IMR-90 (cell line): ENCODE results near the gene VPS26C. TPM values are rescaled to one million over a fixed set of nuclear protein-coding genes. Genes with fewer than 3 reads are reported as not detected.

ENCODE experiments used
- ATAC-seq: fragments of 200-7000 bp; cut with Tn5 transposase; 2 replicates; pipeline ENCODE4 v1.9.1; 2020; ENCODE audit warnings: low read depth, mild to moderate bottlenecking, moderate library complexity
- BruUV-seq: library from RNA; stranded (reverse); fragments of 400-500 nt; replicated peaks from 2 replicates; lab custom pipeline; 2021; lab: Mats Ljungman, UMichigan
- CTCF ChIA-PET: fragments of 300-600 bp; formaldehyde crosslinking; extraction: SDS; loops from one replicate; lab custom pipeline; 2021; ENCODE audit warnings: antibody characterized with exemption; lab: Yijun Ruan, JAX
- POLR2A ChIA-PET: fragments of 300-600 bp; sonication (Branson Sonifier 250); formaldehyde crosslinking; loops from one replicate; lab custom pipeline; 2022; ENCODE audit warnings: antibody characterized with exemption; ENCODE audit not compliant: unreplicated experiment; lab: Charles Lee
- DNase-seq: peaks from one replicate; pipeline ENCODE4 v3.0.0; 2013
- H2AFZ ChIP-seq: replicated peaks from 2 replicates; pipeline ENCODE3; 2013; ENCODE audit warnings: low read length, mild to moderate bottlenecking; ENCODE audit not compliant: poor library complexity
- H2AK5ac ChIP-seq: 2 replicates; pipeline ENCODE4 v1.6.1; 2013; ENCODE audit warnings: low read depth, low read length, inconsistent platforms
- H2AK9ac ChIP-seq: replicated peaks from 2 replicates; pipeline ENCODE3; 2013; ENCODE audit warnings: mild to moderate bottlenecking, low read depth, low read length, moderate library complexity; ENCODE audit not compliant: poor library complexity
- H2BK120ac ChIP-seq: 2 replicates; pipeline ENCODE4 v1.6.1; 2013; ENCODE audit warnings: low read depth, low read length, inconsistent platforms
- H2BK15ac ChIP-seq: 3 replicates; pipeline ENCODE4 v1.6.1; 2013; ENCODE audit warnings: low read depth, low read length, inconsistent platforms
- H2BK20ac ChIP-seq: 2 replicates; pipeline ENCODE4 v1.6.1; 2013; ENCODE audit warnings: low read depth, mild to moderate bottlenecking, inconsistent platforms, low read length, moderate library complexity
- H2BK5ac ChIP-seq: 2 replicates; pipeline ENCODE4 v1.6.1; 2013; ENCODE audit warnings: mild to moderate bottlenecking, low read depth, low read length, inconsistent platforms; ENCODE audit not compliant: poor library complexity, severe bottlenecking
- H3K14ac ChIP-seq: replicated peaks from 2 replicates; pipeline ENCODE4 v1.6.1; 2013; ENCODE audit warnings: low read depth, low read length, inconsistent platforms
- H3K18ac ChIP-seq: 2 replicates; pipeline ENCODE4 v1.6.1; 2013; ENCODE audit warnings: low read depth, low read length, control low read depth
- H3K23ac ChIP-seq: 2 replicates; pipeline ENCODE4 v1.6.1; 2013; ENCODE audit warnings: low read depth, low read length, inconsistent platforms
- H3K27ac ChIP-seq: 2 replicates; pipeline ENCODE4 v1.5.1; 2013; ENCODE audit warnings: mild to moderate bottlenecking, control low read depth, low read length; ENCODE audit not compliant: insufficient read depth
- H3K27me3 ChIP-seq: 2 replicates; pipeline ENCODE4 v1.6.1; 2013; ENCODE audit warnings: low read length; ENCODE audit not compliant: control insufficient read depth, insufficient read depth
- H3K36me3 ChIP-seq: 2 replicates; pipeline ENCODE4 v1.6.1; 2013; ENCODE audit warnings: low read length, mixed read lengths; ENCODE audit not compliant: control insufficient read depth, insufficient read depth
- H3K4ac ChIP-seq: 2 replicates; pipeline ENCODE4 v1.6.1; 2013; ENCODE audit warnings: low read depth, low read length, inconsistent platforms
- H3K4me1 ChIP-seq: 2 replicates; pipeline ENCODE4 v1.6.1; 2013; ENCODE audit warnings: low read length, mixed read lengths; ENCODE audit not compliant: control insufficient read depth, insufficient read depth
- H3K4me2 ChIP-seq: 2 replicates; pipeline ENCODE4 v1.6.1; 2013; ENCODE audit warnings: low read depth, mild to moderate bottlenecking, control low read depth, low read length, moderate library complexity
- H3K4me3 ChIP-seq: 2 replicates; pipeline ENCODE4 v1.5.1; 2013; ENCODE audit warnings: low read depth, mild to moderate bottlenecking, control low read depth, low read length, moderate library complexity; ENCODE audit not compliant: insufficient read depth
- H3K56ac ChIP-seq: 2 replicates; pipeline ENCODE4 v1.6.1; 2013; ENCODE audit warnings: low read length, inconsistent platforms; ENCODE audit not compliant: insufficient read depth; ENCODE audit errors: extremely low read depth
- H3K79me1 ChIP-seq, 2 experiments: 2 replicates each; pipeline ENCODE4 v1.6.1; 2013; ENCODE audit warnings: low read length in 2 of 2, inconsistent platforms in 1 of 2, low read depth in 1 of 2
- H3K9ac ChIP-seq: 2 replicates; pipeline ENCODE4 v1.6.1; 2013; ENCODE audit warnings: low read depth, low read length, control low read depth
- H3K9me1 ChIP-seq: 2 replicates; pipeline ENCODE4 v1.6.1; 2013; ENCODE audit warnings: low read length, inconsistent platforms; ENCODE audit not compliant: insufficient read depth
- H3K9me3 ChIP-seq: 2 replicates; pipeline ENCODE4 v1.6.1; 2013; ENCODE audit warnings: low read length; ENCODE audit not compliant: control insufficient read depth, insufficient read depth
- H4K20me1 ChIP-seq: 2 replicates; pipeline ENCODE4 v1.6.1; 2013; ENCODE audit warnings: low read length, inconsistent platforms; ENCODE audit not compliant: insufficient read depth
- H4K5ac ChIP-seq: 2 replicates; pipeline ENCODE4 v1.6.1; 2013; ENCODE audit warnings: mild to moderate bottlenecking, low read depth, low read length, control low read depth
- H4K8ac ChIP-seq, 2 experiments: 2 replicates each; pipeline ENCODE4 v1.6.1; 2013; ENCODE audit warnings: low read depth in 2 of 2, low read length in 2 of 2, control low read depth in 1 of 2, inconsistent platforms in 1 of 2
- H4K91ac ChIP-seq: 2 replicates; pipeline ENCODE4 v1.6.1; 2013; ENCODE audit warnings: low read depth, low read length, inconsistent platforms; ENCODE audit not compliant: insufficient read depth
- BHLHE40 ChIP-seq: fragments of 150-350 bp; IDR thresholded peaks from 2 replicates; pipeline ENCODE4 v1.6.1; 2016; ENCODE audit warnings: mild to moderate bottlenecking, low read depth, low read length
- CHD1 ChIP-seq: IDR thresholded peaks from 2 replicates; pipeline ENCODE4 v1.6.1; 2012; ENCODE audit warnings: low read depth, low read length, improper control_type of control experiment
- FOS ChIP-seq: fragments of 150-350 bp; IDR thresholded peaks from 2 replicates; pipeline ENCODE4 v1.6.1; 2016; ENCODE audit warnings: low read depth, low read length
- MAFK ChIP-seq: IDR thresholded peaks from 2 replicates; pipeline ENCODE4 v1.6.1; 2012; ENCODE audit warnings: low read depth, low read length, improper control_type of control experiment
- POLR2A ChIP-seq: IDR thresholded peaks from 2 replicates; pipeline ENCODE4 v1.6.1; 2012; ENCODE audit warnings: mild to moderate bottlenecking, low read depth, low read length
- RFX5 ChIP-seq: IDR thresholded peaks from 2 replicates; pipeline ENCODE4 v1.8.0; 2012; ENCODE audit warnings: low read depth, mild to moderate bottlenecking, low read length, moderate library complexity
- WGBS, 2 experiments: methylation state at CpG; one replicate each; pipeline versions ENCODE4 v1.1.5 to v1.1.7; 2013; ENCODE audit warnings: missing lambda C conversion rate in 2 of 2; ENCODE audit not compliant: insufficient read length in 1 of 2; ENCODE audit errors: extremely low coverage in 2 of 2; 5-methylcytosine and 5-hydroxymethylcytosine counted together
- dilution Hi-C: fragments of 300-500 bp; cut with HindIII; formaldehyde crosslinking; loops from one replicate; pipeline ENCODE4 v1.14.3; 2018; ENCODE audit warnings: low sequenced_read_pairs; ENCODE audit not compliant: unreplicated experiment
- in situ Hi-C: fragments of 300-500 bp; cut with MboI; formaldehyde crosslinking; loops from 3 replicates; pipeline ENCODE4 v1.14.3; 2019; ENCODE audit warnings: low sequenced_read_pairs, inconsistent platforms, mixed read lengths
- intact Hi-C: fragments of 100-400 bp; cut with micrococcal nuclease; formaldehyde crosslinking; loops from 2 replicates; pipeline ENCODE4 v1.10.0; 2022
- polyA plus RNA-seq, 3 experiments: library from polyadenylated mRNA; depleted of rRNA; stranded (reverse); fragments of >200 nt; gene quantifications; 2 replicates each; pipeline ENCODE4 v1.2.3, GENCODE V29; 2012; ENCODE audit warnings: low replicate concordance in 1 of 3
- total RNA-seq: library from RNA; depleted of rRNA; stranded (reverse); fragments of >200 nt; gene quantifications from 2 replicates; pipeline ENCODE4 v1.2.3, GENCODE V29; 2012
- TF ChIP-seq, protein P1 (sequence below): conservative IDR thresholded peaks from 2 replicates; pipeline ENCODE4 v1.5.1; 2012; ENCODE audit warnings: mild to moderate bottlenecking, low read depth, low read length, improper control_type of control experiment
- TF ChIP-seq, protein P2 (sequence below): fragments of 150-350 bp; IDR thresholded peaks from 2 replicates; pipeline ENCODE4 v1.6.1; 2016; ENCODE audit warnings: low read depth, mild to moderate bottlenecking, low read length, moderate library complexity, borderline replicate concordance

Gene VPS26C
- total and polyA plus RNA-seq, 2 of the 4 experiments (the other 2 are of a cell fraction): 30.0 to 36.6 TPM

DNA sequence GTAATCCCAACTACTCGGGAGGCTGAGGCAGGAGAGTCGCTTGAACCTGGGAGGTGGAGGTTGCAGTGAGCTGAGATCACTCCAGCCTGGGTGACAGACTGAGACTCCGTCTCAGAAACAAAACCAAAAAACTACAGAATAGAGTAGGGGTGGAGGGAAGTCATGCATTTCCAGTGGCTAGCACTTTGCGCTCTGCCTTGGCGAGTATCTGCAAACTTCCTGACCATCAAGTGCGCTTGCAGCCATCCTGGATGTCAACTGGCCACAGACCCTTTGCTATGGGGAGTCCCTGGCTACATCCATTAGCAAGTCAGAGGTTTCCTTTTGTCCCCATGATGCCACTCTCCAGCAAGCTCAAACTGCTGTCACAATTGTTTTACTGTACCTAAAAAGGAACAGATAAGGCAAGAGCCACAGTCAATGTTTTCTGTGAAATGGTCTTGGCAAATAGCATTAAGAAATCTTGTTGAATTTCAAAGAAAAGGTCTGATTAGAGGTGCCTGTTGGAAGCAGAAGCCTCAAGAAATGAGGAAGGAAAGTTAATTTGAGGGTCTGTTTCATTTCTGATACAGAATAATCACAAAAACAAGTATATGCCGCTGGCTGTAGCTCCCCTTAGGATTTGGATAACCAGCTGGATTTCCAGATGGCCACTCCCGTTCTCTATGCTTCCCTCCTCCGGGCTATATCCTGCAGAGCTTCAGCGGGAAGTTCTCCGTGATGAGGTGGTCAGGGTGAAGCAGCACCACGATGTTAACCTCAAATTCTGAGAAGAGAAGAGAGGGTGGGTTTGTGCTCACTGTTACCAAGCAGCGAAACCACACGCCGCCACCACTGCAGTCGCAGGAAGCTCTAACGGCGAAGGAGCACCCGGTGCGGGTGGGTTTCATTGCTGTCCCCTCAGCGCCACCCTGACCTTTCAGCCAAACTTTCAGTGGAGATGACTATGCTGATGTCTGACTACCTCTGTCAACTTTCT is 42.0 kb downstream of the VPS26C start (continued):
- TF ChIP-seq, protein P1, sequence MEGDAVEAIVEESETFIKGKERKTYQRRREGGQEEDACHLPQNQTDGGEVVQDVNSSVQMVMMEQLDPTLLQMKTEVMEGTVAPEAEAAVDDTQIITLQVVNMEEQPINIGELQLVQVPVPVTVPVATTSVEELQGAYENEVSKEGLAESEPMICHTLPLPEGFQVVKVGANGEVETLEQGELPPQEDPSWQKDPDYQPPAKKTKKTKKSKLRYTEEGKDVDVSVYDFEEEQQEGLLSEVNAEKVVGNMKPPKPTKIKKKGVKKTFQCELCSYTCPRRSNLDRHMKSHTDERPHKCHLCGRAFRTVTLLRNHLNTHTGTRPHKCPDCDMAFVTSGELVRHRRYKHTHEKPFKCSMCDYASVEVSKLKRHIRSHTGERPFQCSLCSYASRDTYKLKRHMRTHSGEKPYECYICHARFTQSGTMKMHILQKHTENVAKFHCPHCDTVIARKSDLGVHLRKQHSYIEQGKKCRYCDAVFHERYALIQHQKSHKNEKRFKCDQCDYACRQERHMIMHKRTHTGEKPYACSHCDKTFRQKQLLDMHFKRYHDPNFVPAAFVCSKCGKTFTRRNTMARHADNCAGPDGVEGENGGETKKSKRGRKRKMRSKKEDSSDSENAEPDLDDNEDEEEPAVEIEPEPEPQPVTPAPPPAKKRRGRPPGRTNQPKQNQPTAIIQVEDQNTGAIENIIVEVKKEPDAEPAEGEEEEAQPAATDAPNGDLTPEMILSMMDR: no peak

DNA sequence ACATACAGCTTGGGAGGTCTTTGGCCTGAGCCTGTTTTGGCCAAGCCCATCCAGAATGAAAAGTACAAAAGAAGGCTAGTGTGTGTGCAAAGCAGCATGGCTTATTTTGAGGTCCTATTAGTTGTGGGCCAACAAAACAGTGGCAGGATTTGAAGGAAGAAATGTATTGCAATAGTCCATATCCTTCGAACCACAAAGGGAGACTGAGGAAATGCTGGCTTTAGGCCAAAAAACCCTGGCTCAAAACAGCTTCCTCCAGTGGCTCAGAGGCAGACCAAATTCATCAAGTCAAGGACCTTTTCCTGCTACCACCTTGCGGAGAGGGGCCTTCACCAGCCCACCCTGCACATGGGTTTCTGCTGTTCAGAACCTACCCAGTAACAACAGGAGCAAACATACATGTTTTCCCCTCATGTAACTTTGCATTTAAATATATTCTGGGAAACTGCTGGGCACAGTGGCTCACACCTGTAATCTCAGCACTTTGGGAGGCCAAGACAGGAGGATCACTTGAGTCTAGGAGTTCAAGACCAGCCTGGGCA is 43.3 kb downstream of the VPS26C start:
- Histone ChIP-seq H3K18ac (no peak overlapping the region), H3K27ac (no peak overlapping the region), H3K56ac (no peak overlapping the region), H4K20me1 (no peaks in the 10 kb centered on the region), H3K27me3 (no peaks in the 10 kb centered on the region), H2AK5ac (no peak overlapping the region), H4K91ac (no peak overlapping the region), H3K4me2 (no peak overlapping the region), H3K4me3 (no peak overlapping the region), H3K9me3 (no peaks in the 10 kb centered on the region), H4K5ac (no peak overlapping the region), H3K4ac (no peak overlapping the region), H3K36me3 (peaks cover 49% of the 10 kb centered on the region), H3K4me1 (peaks cover 2% of the 10 kb centered on the region), H3K9ac (no peak overlapping the region), H3K9me1 (peaks cover 4% of the 10 kb centered on the region; the same call in 1 of the 2 replicates), H2BK120ac (no peak overlapping the region), H2BK5ac (no peak overlapping the region), H4K8ac (no peak overlapping the region), H2AFZ (no peak overlapping the region), H2BK15ac (no peak overlapping the region), H3K23ac (no peak overlapping the region), H2AK9ac (no peak overlapping the region), H3K14ac (no peak overlapping the region), H2BK20ac (no peak overlapping the region), H3K79me1 (peaks cover 4 to 19% of the 10 kb centered on the region in 2 experiments; a peak in 2 of 4 replicates)
- DNase-seq (no peak), ATAC-seq (no peak)
- ChIA-PET CTCF (no interaction called here), POLR2A (no interaction called here)
- 100% methylated on average over 1 of the region's 2 CpGs; no CpG with 5 or more reads in 1 of the 2 experiments for WGBS, 2 experiments
- intact Hi-C loops: no loop called here
- in situ Hi-C loops: no loop called here
- BruUV-seq: TSS peak; percentile 75
- dilution Hi-C loops: no loop called here
- TF ChIP-seq, protein P2, sequence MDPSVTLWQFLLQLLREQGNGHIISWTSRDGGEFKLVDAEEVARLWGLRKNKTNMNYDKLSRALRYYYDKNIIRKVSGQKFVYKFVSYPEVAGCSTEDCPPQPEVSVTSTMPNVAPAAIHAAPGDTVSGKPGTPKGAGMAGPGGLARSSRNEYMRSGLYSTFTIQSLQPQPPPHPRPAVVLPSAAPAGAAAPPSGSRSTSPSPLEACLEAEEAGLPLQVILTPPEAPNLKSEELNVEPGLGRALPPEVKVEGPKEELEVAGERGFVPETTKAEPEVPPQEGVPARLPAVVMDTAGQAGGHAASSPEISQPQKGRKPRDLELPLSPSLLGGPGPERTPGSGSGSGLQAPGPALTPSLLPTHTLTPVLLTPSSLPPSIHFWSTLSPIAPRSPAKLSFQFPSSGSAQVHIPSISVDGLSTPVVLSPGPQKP: no peak
- TF ChIP-seq RFX5 (no peak), BHLHE40 (no peak), CHD1 (no peak), FOS (no peak), POLR2A (no peak), MAFK (no peak)
- TF ChIP-seq, protein P1: no peak
